BLaER1 treated with 17β-estradiol and CSF1 and Interleukin-3, amounts not matched to agents 10 nM and 100 nM (cell line): ENCODE results near the gene CACNB1.

ENCODE experiments used
- H3K27ac ChIP-seq, 11 experiments: shearing (Covaris generic); formaldehyde crosslinking; 2 replicates each; pipeline ENCODE4 v1.8.1; 2022
- H3K27me3 ChIP-seq, 11 experiments: shearing (Covaris generic); formaldehyde crosslinking; 2 replicates each; pipeline ENCODE4 v1.8.1; 2022
- H3K36me3 ChIP-seq, 11 experiments: shearing (Covaris generic); formaldehyde crosslinking; 2 replicates each; pipeline ENCODE4 v1.8.1; 2022
- H3K4me1 ChIP-seq, 10 experiments: shearing (Covaris generic); formaldehyde crosslinking; 2 replicates each; pipeline ENCODE4 v1.8.1; 2022
- H3K4me2 ChIP-seq, 11 experiments: shearing (Covaris generic); formaldehyde crosslinking; 2 replicates each; pipeline ENCODE4 v1.8.1; 2022
- H3K4me3 ChIP-seq, 10 experiments: shearing (Covaris generic); formaldehyde crosslinking; 2 replicates each; pipeline ENCODE4 v1.8.1; 2022
- H3K9ac ChIP-seq, 11 experiments: shearing (Covaris generic); formaldehyde crosslinking; 2 replicates each; pipeline ENCODE4 v1.8.1; 2022
- H3K9me3 ChIP-seq, 11 experiments: shearing (Covaris generic); formaldehyde crosslinking; replicated peaks in 1 of 11; 2 replicates each; pipeline ENCODE4 v1.8.1; 2022
- H4K20me1 ChIP-seq, 11 experiments: shearing (Covaris generic); formaldehyde crosslinking; 2 replicates each; pipeline ENCODE4 v1.8.1; 2022
- Cebpa-rat ChIP-seq, 11 experiments: shearing (Covaris generic); IDR thresholded peaks; 2 replicates each; pipeline ENCODE4 v1.8.1; 2022

The CACNB1 gene

DNA sequence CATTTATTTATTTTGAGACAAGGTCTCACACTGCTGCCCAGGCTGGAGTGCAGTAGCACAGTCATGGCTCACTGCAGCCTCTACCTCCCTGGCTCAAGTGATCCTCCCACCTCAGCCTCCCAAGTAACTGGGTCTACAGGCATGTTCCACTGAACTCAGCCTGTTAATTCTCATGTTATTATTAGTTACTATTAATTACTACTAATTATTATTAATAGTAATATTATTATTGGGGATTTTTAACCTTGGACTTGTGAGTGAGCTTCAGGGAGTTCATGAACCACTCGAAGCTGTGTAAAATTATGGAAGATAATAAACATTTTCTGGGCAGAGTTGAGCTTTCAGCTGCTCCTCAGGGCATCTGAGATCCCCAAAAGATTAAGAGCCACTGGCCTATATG is 32.9 kb upstream of the CACNB1 start:
- Histone ChIP-seq H4K20me1 (peaks cover 0 to 8% (median 2%) of the 10 kb centered on the region in 11 experiments; a peak in 15 of 22 replicates), H3K36me3 (no peaks in the 10 kb centered on the region), H3K4me2 (peak overlapping the region in 9 of 11 experiments; percentile 83 to 92 (median 89); a peak in 16 of 22 replicates), H3K4me1 (peaks cover 31 to 59% (median 56%) of the 10 kb centered on the region in 10 experiments), H3K9ac (no peak overlapping the region), H3K27ac (0 out of 22 replicates have a peak overlapping the region, but pooled peaks of 1 of the 11 experiments have one; percentile 18), H3K4me3 (no peak overlapping the region), H3K9me3 (no peaks in the 10 kb centered on the region), H3K27me3 (peaks cover 21 to 29% (median 26%) of the 10 kb centered on the region in 11 experiments)
- TF ChIP-seq Cebpa-rat (IDR thresholded peaks at IDR 0.05): no peak

DNA sequence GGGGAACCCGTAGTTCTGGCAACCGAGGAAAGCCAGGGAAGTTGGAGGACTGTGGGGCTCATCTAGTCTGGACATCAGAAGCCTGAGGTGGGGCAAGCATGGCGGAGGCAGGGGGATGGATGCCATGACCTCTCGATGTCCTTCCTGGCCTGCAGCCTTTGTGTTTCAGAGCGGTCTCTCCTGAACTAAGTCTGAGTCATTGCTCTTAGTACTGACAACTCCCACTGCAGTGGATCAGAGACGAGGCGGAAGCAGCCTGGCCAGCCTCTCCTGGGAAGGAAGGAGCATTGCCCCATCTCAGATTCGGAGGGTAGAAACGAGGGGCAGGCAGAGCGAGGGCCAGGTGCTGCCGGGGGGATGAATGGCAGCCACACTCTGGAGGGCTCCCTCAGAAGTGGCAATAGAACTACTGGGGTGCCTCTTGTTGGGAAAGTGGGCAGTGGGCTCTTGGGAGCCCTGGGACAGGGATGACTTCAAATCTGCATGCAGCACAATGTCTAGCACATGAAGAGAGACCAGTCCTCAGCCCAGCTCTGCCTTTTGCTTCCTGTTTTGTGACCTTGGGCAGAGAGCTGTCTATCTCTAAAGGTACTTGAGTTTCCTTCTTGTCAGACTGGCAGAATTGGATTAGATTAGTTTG is 31.9 kb upstream of the CACNB1 start:
- no peak overlapping the region for H3K4me3 ChIP-seq
- peak overlapping the region; percentile 3 to 56 (median 32); a peak in 18 of 22 replicates for H3K4me2 ChIP-seq
- H3K4me1 ChIP-seq: peaks cover 39 to 62% (median 58%) of the 10 kb centered on the region in 10 experiments
- peaks cover 31 to 39% (median 36%) of the 10 kb centered on the region in 11 experiments for H3K27me3 ChIP-seq
- H4K20me1 ChIP-seq: peaks cover 0 to 17% (median 12%) of the 10 kb centered on the region in 11 experiments; a peak in 16 of 22 replicates
- H3K9ac ChIP-seq: no peak overlapping the region
- no peak overlapping the region for H3K27ac ChIP-seq
- no peaks in the 10 kb centered on the region for H3K9me3 ChIP-seq
- H3K36me3 ChIP-seq: no peaks in the 10 kb centered on the region
- TF ChIP-seq Cebpa-rat (IDR thresholded peaks at IDR 0.05): no peak

DNA sequence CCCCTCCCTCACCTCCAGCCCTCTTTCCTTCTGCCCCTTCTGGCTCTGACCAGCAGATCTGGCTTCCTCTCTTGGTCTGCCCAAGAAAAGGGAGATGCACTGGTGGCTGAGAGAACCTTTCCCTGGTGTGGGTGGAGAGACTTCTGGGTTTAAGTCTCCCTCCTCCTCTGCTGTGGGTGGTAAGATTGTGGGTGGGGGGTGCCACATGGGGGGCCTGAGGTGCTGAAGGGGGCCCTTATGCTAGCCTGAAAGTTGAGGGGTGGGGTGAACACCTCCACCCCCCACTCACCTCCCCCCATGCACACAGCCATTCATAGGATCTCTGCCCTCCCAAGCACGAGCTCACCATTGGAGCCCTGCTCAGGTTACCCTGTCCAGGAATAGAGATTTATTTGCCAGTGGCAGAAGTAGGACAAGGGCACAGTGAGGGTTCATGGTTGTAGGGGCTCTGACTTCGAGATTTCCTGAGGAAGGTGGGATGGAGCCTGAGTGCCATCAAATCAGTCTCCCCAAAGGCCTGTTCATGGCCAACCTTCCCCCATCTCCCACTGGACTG is 30.0 kb upstream of the CACNB1 start:
- H3K27me3 ChIP-seq: peaks cover 46 to 58% (median 54%) of the 10 kb centered on the region in 11 experiments
- no peak overlapping the region for H3K4me3 ChIP-seq
- no peak overlapping the region for H3K27ac ChIP-seq
- H3K36me3 ChIP-seq: no peaks in the 10 kb centered on the region
- no peaks in the 10 kb centered on the region for H3K9me3 ChIP-seq
- H3K4me2 ChIP-seq: no peak overlapping the region
- no peak overlapping the region for H3K9ac ChIP-seq
- peaks cover 0 to 34% (median 20%) of the 10 kb centered on the region in 11 experiments; a peak in 16 of 22 replicates for H4K20me1 ChIP-seq
- peaks cover 53 to 73% (median 68%) of the 10 kb centered on the region in 10 experiments for H3K4me1 ChIP-seq
- TF ChIP-seq Cebpa-rat (IDR thresholded peaks at IDR 0.05): no peak

DNA sequence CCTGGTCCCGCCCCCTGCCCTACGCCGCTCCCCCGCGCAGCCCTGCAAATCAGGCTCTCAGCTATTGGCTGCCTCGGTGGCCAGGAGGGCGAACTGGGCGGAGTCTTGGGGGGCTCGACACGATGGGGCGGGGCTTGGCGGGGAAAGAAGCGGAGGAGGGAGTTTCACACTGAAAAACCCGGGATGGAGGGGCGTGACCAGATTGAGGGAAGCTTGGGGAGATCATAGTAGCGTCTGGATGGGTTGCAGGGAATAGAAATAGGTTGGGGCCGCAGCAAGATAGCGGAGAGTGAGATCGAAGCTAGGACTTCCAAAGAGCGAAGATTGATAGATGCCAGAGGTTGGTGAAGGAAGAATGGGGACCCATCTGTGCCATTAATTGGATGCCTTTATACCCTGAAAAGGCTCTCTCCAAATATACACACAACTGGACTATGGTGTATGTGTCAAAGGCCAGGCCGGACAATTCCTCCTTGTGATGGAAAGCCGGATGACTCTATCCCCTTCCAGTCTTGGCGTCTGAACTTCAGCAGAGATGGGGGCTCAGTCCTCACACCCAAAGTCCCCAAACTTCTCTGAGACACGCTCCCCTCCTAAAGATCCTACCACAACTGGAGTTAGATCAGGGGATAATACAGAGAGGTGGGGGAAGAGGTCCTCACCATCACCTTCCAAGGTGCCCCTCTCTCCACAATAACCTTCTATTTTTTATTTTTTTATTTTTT is 28.7 kb upstream of the CACNB1 start:
- peaks cover 0 to 43% (median 20%) of the 10 kb centered on the region in 11 experiments; a peak in 16 of 22 replicates for H4K20me1 ChIP-seq
- no peak for TF ChIP-seq Cebpa-rat (IDR thresholded peaks at IDR 0.05)
- no peaks in the 10 kb centered on the region for H3K36me3 ChIP-seq
- no peak overlapping the region; a peak in 1 of 22 replicates for H3K9ac ChIP-seq
- H3K9me3 ChIP-seq: no peaks in the 10 kb centered on the region
- peaks cover 46 to 62% (median 56%) of the 10 kb centered on the region in 11 experiments for H3K27me3 ChIP-seq
- H3K4me1 ChIP-seq: peaks cover 40 to 64% (median 57%) of the 10 kb centered on the region in 10 experiments
- H3K4me2 ChIP-seq: peak overlapping the region; percentile 85 to 99 (median 96)
- peak overlapping the region; percentile 34 to 70 (median 58); a peak in 18 of 20 replicates for H3K4me3 ChIP-seq
- H3K27ac ChIP-seq: no peak overlapping the region

DNA sequence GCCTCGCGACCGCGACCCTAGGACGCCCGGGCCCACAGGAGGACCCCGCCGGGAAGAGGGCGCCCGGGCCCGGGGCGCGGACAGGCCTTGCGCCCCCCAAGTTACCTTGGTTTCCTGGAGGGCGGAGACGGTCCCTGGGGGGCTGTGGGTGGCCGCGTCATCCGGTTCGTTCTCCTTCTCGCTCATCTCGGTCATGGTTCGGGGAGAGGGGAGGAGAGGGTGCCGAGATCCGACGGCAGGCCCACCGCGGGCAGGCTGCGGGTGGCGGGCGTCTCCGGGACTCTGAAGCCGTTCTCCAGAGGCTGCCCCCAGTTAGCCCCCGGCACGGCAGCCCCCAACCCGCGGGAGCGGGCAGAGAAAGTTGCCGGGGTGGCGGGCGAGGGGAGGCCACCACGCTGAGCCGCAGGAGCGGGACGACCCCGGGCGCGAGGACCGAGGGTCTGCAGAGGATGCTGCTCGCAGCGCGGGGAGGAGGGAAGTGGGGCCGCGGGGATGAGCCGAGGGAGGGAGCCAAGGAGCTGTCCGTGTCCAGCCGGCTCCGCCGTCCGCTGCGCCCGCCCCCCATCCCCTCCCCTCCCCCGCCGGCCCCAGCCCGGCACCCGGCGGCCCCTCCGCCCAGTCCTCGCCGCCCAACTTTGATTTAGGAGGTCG is 28.0 kb upstream of the CACNB1 start, which contains the start of gene STAC2:
STAC2 (minus strand) TSS at position 638 of the 651 bp plus-strand sequence; CDS start at position 195, 443 bp downstream.
- peak within 1 kb of the TSS in 9 of 11 experiments; percentile 18 to 54 (median 31); a peak in 11 of 22 replicates for H3K9ac ChIP-seq
- H3K27ac ChIP-seq: 0 out of 22 replicates have a peak within 1 kb of the TSS, but pooled peaks of 1 of the 11 experiments have one; percentile 1
- TF ChIP-seq Cebpa-rat (IDR thresholded peaks at IDR 0.05): no peak
- no peaks in the 10 kb centered on the region for H3K36me3 ChIP-seq
- H3K4me3 ChIP-seq: peak within 1 kb of the TSS; percentile 34 to 70 (median 58)
- no peaks in the 10 kb centered on the region for H3K9me3 ChIP-seq
- H4K20me1 ChIP-seq: peaks cover 0 to 43% (median 20%) of the 10 kb centered on the region in 11 experiments; a peak in 16 of 22 replicates
- H3K27me3 ChIP-seq: peaks cover 46 to 62% (median 56%) of the 10 kb centered on the region in 11 experiments
- peaks cover 33 to 57% (median 50%) of the 10 kb centered on the region in 10 experiments for H3K4me1 ChIP-seq
- peak within 1 kb of the TSS; percentile 85 to 99 (median 96) for H3K4me2 ChIP-seq

DNA sequence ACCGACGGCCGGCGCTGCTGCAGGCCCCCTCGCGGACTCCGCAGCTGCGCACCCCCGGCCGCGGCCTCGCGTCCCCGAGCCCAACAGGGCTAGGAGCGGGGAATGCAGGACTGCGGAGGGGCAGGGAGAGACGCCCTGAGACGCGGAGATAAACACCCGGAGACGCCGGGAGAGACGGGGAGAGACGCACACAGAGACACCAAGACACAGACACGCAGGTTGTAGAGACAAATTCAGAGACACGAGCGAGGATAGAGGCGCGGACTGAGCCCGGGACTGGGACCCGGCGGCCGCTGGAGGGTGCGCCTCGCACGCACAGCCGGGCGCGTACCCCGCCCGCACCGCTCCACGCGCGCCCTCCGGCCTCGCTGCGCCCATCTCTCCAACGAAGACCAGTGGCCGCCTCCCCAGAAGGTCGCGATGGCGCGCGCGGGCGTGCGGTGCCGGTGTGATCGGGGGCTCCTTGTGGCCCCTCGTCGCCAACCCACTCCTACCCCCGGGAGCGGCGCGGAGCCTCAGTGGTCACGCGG is 27.4 kb upstream of the CACNB1 start:
- peaks cover 0 to 43% (median 20%) of the 10 kb centered on the region in 11 experiments; a peak in 16 of 22 replicates for H4K20me1 ChIP-seq
- no peaks in the 10 kb centered on the region for H3K9me3 ChIP-seq
- peaks cover 33 to 52% (median 48%) of the 10 kb centered on the region in 10 experiments for H3K4me1 ChIP-seq
- H3K27me3 ChIP-seq: peaks cover 46 to 62% (median 56%) of the 10 kb centered on the region in 11 experiments
- no peaks in the 10 kb centered on the region for H3K36me3 ChIP-seq
- H3K4me3 ChIP-seq: peak overlapping the region; percentile 34 to 70 (median 58)
- H3K9ac ChIP-seq: peak overlapping the region in 9 of 11 experiments; percentile 18 to 54 (median 31); a peak in 10 of 22 replicates
- H3K27ac ChIP-seq: 0 out of 22 replicates have a peak overlapping the region, but pooled peaks of 1 of the 11 experiments have one; percentile 1
- TF ChIP-seq Cebpa-rat (IDR thresholded peaks at IDR 0.05): no peak
- peak overlapping the region; percentile 85 to 99 (median 96) for H3K4me2 ChIP-seq

DNA sequence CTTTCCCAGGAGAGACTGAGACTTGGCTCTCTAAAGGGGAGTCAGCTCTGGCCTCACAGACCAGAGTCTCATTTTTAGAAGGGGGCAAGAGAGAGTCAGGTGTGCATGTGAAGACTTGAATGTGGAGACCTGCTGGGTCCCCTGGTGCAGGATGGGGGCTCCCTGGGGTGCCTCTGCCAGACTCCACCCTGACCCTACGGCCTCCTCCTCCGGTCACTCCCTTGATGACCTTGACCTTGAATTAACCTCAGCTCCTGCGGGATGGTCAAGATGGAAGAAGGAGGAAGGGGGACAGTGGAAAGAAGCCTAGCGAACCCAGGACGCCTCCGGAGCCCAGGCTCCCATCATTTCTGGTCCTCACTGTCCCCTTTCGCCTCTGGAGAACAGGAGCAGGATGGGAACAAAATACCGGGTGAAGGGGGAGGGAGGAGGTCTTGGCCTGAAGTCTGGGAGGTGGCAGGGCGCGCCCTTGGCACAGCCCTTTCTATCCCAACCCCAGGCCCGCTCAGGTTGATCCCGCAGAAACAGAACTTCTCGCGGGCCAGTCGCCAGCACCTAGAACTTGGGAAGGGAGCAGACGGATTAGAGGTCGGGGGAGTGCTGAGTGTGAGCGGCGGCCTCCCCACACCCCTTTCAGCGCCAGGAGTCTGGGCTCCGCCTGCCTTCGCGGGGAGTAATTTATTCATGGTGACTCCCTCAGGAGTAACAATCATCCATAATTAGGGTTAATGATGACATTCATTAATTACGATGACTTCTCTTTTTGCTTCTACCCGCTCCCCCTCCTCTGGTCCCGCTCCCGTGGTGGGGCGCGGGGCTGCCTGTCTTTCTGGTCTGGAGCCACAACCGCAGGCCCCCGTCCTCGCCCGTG is 26.7 kb upstream of the CACNB1 start:
- Histone ChIP-seq H4K20me1 (peaks cover 0 to 50% (median 20%) of the 10 kb centered on the region in 11 experiments; a peak in 16 of 22 replicates), H3K9ac (peak overlapping the region in 1 of 11 experiments; percentile 54; a peak in 1 of 22 replicates), H3K36me3 (no peaks in the 10 kb centered on the region), H3K27ac (no peak overlapping the region), H3K4me3 (peak overlapping the region in 7 of 10 experiments; percentile 55 to 70 (median 59); a peak in 9 of 20 replicates), H3K4me2 (peak overlapping the region; percentile 85 to 99 (median 96); a peak in 21 of 22 replicates), H3K27me3 (peaks cover 46 to 68% (median 56%) of the 10 kb centered on the region in 11 experiments), H3K9me3 (no peaks in the 10 kb centered on the region), H3K4me1 (peaks cover 30 to 45% (median 42%) of the 10 kb centered on the region in 10 experiments)
- TF ChIP-seq Cebpa-rat (IDR thresholded peaks at IDR 0.05): no peak
